OCI-LY7 (cell line): ENCODE measurements around the gene TRIM72.

ENCODE experiments used
- EZH2phosphoT487 ChIP-seq: fragments of 200-600 bp; sonication (generic); IDR thresholded peaks from 2 replicates; pipeline ENCODE4 v1.6.1; 2018; ENCODE audit warnings: low read depth, borderline replicate concordance, mild to moderate bottlenecking, mixed run types, antibody characterized with exemption, low read length, moderate library complexity, mixed read lengths
- TF ChIP-seq, protein P1 (sequence below): fragments of 200-600 bp; sonication (generic); conservative IDR thresholded peaks from 2 replicates; pipeline ENCODE4 v1.5.1; 2014; ENCODE audit warnings: mild to moderate bottlenecking, antibody characterized with exemption, low read length, moderate library complexity, mixed read lengths

DNA sequence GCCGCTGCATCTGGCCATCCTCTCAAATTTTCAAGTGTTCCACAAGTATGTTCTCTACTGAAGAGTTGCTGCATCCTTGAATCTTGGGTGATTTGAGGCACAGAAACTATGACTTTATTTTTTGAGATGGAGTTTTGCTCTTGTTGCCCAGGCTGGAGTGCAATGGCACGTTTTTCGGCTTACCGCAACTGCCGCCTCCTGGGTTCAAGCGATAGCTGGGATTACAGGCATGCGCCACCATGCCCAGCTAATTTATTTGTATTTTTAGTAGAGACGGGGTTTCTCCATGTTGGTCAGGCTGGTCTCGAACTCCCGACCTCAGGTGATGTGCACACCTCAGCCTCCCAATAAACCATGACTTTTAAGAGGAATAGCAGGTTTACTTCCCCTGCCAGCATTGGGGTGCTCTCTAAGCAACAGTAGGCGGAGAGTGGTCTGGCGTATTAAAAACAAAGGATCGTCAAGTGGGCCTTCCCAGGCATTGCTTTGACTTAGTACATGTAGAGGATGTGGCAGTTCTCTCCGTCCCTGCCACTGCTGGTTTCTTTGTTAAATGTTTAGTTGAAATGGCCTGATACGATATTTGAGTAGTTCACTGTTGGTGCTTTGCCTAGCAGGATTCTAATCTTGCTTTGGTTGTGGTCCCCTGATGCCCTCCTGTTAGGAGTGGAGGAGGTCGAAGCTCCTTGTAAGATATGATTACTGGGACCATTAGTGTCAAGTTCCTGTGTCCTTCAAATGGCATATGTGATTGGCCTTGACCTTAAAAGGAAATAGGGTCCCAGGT is 20.9 kb upstream of the TRIM72 start:
- TF ChIP-seq, protein P1, sequence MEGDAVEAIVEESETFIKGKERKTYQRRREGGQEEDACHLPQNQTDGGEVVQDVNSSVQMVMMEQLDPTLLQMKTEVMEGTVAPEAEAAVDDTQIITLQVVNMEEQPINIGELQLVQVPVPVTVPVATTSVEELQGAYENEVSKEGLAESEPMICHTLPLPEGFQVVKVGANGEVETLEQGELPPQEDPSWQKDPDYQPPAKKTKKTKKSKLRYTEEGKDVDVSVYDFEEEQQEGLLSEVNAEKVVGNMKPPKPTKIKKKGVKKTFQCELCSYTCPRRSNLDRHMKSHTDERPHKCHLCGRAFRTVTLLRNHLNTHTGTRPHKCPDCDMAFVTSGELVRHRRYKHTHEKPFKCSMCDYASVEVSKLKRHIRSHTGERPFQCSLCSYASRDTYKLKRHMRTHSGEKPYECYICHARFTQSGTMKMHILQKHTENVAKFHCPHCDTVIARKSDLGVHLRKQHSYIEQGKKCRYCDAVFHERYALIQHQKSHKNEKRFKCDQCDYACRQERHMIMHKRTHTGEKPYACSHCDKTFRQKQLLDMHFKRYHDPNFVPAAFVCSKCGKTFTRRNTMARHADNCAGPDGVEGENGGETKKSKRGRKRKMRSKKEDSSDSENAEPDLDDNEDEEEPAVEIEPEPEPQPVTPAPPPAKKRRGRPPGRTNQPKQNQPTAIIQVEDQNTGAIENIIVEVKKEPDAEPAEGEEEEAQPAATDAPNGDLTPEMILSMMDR = no peak
- no peak for TF ChIP-seq EZH2phosphoT487
